Measurements from ENCODE around the gene BRD4. TPM values are rescaled to one million over a fixed set of nuclear protein-coding genes. Genes with fewer than 3 reads are reported as not detected.

Gene BRD4
- total RNA-seq, 1 donor from 2014 or later = 104 TPM

- peak overlapping the region; percentile 55 for H3K4me3 Mint-ChIP-seq (ENCODE audit: unreplicated experiment)
- TF ChIP-seq, protein P1, sequence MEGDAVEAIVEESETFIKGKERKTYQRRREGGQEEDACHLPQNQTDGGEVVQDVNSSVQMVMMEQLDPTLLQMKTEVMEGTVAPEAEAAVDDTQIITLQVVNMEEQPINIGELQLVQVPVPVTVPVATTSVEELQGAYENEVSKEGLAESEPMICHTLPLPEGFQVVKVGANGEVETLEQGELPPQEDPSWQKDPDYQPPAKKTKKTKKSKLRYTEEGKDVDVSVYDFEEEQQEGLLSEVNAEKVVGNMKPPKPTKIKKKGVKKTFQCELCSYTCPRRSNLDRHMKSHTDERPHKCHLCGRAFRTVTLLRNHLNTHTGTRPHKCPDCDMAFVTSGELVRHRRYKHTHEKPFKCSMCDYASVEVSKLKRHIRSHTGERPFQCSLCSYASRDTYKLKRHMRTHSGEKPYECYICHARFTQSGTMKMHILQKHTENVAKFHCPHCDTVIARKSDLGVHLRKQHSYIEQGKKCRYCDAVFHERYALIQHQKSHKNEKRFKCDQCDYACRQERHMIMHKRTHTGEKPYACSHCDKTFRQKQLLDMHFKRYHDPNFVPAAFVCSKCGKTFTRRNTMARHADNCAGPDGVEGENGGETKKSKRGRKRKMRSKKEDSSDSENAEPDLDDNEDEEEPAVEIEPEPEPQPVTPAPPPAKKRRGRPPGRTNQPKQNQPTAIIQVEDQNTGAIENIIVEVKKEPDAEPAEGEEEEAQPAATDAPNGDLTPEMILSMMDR (IDR thresholded peaks at IDR 0.05) = peak; percentile 85
- no peaks in the 10 kb centered on the region for H3K9me3 Mint-ChIP-seq (ENCODE audit: low read depth)
- H3K27ac Mint-ChIP-seq (ENCODE audit: unreplicated experiment) = peak overlapping the region; percentile 100
- no peak for DNase-seq (ENCODE audit: low spot score)
- no peaks in the 10 kb centered on the region for H3K27me3 Mint-ChIP-seq (ENCODE audit: low read depth)
- peaks cover 24% of the 10 kb centered on the region for H3K36me3 Mint-ChIP-seq (ENCODE audit: low read depth)
- peaks cover 66% of the 10 kb centered on the region for H3K4me1 Mint-ChIP-seq (ENCODE audit: low read depth)
Measured at GRCh38 chr19:15252398-15253018, 79.8 kb downstream of the BRD4 start.

DNA sequence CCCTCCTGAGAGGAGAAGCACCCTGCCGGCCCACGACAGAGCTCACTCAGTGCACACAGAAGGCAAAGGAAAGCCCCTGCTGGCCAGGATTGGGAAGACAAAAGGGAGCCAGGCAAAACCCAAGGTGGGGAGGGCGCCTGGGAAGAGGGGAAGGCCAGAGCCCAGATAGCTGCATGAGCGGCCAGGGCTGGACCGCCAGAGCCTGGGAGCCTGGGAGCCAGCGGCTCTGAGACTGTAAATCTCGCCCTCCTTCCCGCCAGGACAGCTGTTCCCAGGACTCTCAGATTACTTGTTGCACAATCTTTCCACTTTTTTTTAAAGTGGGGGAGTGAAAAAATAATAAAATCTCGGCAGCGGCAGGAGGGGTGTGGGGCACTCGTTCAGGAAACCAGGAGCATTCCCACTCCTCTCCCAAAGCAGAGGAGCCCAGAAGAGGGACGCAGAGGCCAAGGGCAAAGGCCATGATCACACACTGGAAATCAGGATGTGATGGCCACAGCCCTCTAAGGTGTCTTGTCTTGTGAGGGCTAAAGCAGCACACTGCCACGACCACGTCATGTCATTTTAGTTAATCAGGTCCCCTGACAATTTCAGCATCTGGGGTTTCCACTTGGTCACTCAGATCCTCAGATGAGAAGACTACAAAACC is 80.5 kb downstream of the BRD4 start:
- H3K27ac Mint-ChIP-seq (ENCODE audit: unreplicated experiment) = peak overlapping the region; percentile 100
- peaks cover 73% of the 10 kb centered on the region for H3K4me1 Mint-ChIP-seq (ENCODE audit: low read depth)
- H3K36me3 Mint-ChIP-seq (ENCODE audit: low read depth) = peaks cover 23% of the 10 kb centered on the region
- no peaks in the 10 kb centered on the region for H3K27me3 Mint-ChIP-seq (ENCODE audit: low read depth)
- H3K4me3 Mint-ChIP-seq (ENCODE audit: unreplicated experiment) = peak overlapping the region; percentile 55
- no peak for DNase-seq (ENCODE audit: low spot score)
- TF ChIP-seq, protein P1 (IDR thresholded peaks at IDR 0.05) = peak; percentile 77
- no peaks in the 10 kb centered on the region for H3K9me3 Mint-ChIP-seq (ENCODE audit: low read depth)

- Mint-ChIP-seq H3K4me3 (ENCODE audit: unreplicated experiment) (peak overlapping the region; percentile 55), H3K27me3 (ENCODE audit: low read depth) (no peaks in the 10 kb centered on the region), H3K36me3 (ENCODE audit: low read depth) (peaks cover 25% of the 10 kb centered on the region), H3K27ac (ENCODE audit: unreplicated experiment) (peak overlapping the region; percentile 100), H3K9me3 (ENCODE audit: low read depth) (no peaks in the 10 kb centered on the region), H3K4me1 (ENCODE audit: low read depth) (peaks cover 79% of the 10 kb centered on the region)
- DNase-seq (ENCODE audit: low spot score) = no peak
- TF ChIP-seq, protein P1 (IDR thresholded peaks at IDR 0.05) = no peak
Measured at GRCh38 chr19:15251010-15251748, 81.2 kb downstream of the BRD4 start.

- Mint-ChIP-seq H3K27me3 (ENCODE audit: low read depth) (no peaks in the 10 kb centered on the region), H3K4me3 (ENCODE audit: unreplicated experiment) (peak overlapping the region; percentile 4), H3K36me3 (ENCODE audit: low read depth) (peaks cover 26% of the 10 kb centered on the region), H3K9me3 (ENCODE audit: low read depth) (no peaks in the 10 kb centered on the region), H3K4me1 (ENCODE audit: low read depth) (peaks cover 85% of the 10 kb centered on the region), H3K27ac (ENCODE audit: unreplicated experiment) (peak overlapping the region; percentile 100)
- TF ChIP-seq, protein P1 (IDR thresholded peaks at IDR 0.05) = no peak
- DNase-seq (ENCODE audit: low spot score) = no peak
Measured at GRCh38 chr19:15250640-15250993, 81.7 kb downstream of the BRD4 start.

- TF ChIP-seq, protein P1 (IDR thresholded peaks at IDR 0.05) = no peak
- H3K27me3 Mint-ChIP-seq (ENCODE audit: low read depth) = no peaks in the 10 kb centered on the region
- peaks cover 25% of the 10 kb centered on the region for H3K36me3 Mint-ChIP-seq (ENCODE audit: low read depth)
- H3K4me3 Mint-ChIP-seq (ENCODE audit: unreplicated experiment) = peak overlapping the region; percentile 57
- H3K9me3 Mint-ChIP-seq (ENCODE audit: low read depth) = no peaks in the 10 kb centered on the region
- DNase-seq (ENCODE audit: low spot score) = no peak
- peak overlapping the region; percentile 100 for H3K27ac Mint-ChIP-seq (ENCODE audit: unreplicated experiment)
- H3K4me1 Mint-ChIP-seq (ENCODE audit: low read depth) = peaks cover 90% of the 10 kb centered on the region
Measured at GRCh38 chr19:15249972-15250639, 82.2 kb downstream of the BRD4 start.

All from chondrocyte (in vitro differentiated cells).